Activated naive CD4-positive, alpha-beta T cell treated with anti-CD3 and anti-CD28 coated beads, Interleukin-2, amount 50 U/mL, for 24 hours (primary cell): ENCODE data around the gene NDUFB1.

Experiments
- H3K27ac Mint-ChIP-seq: one replicate; pipeline ENCODE4 v1.8.0; 2021; ENCODE audit warnings: mild to moderate bottlenecking, mixed read lengths
- H3K27me3 Mint-ChIP-seq: one replicate; pipeline ENCODE4 v1.8.0; 2021; ENCODE audit warnings: mixed read lengths
- H3K36me3 Mint-ChIP-seq: one replicate; pipeline ENCODE4 v1.8.0; 2021; ENCODE audit warnings: mixed read lengths
- H3K4me1 Mint-ChIP-seq: one replicate; pipeline ENCODE4 v1.8.0; 2021; ENCODE audit warnings: mixed read lengths
- H3K4me3 Mint-ChIP-seq: one replicate; pipeline ENCODE4 v1.8.0; 2021; ENCODE audit warnings: mild to moderate bottlenecking, mixed read lengths
- H3K9me3 Mint-ChIP-seq: one replicate; pipeline ENCODE4 v1.8.0; 2021; ENCODE audit warnings: mixed read lengths

NDUFB1 gene

DNA sequence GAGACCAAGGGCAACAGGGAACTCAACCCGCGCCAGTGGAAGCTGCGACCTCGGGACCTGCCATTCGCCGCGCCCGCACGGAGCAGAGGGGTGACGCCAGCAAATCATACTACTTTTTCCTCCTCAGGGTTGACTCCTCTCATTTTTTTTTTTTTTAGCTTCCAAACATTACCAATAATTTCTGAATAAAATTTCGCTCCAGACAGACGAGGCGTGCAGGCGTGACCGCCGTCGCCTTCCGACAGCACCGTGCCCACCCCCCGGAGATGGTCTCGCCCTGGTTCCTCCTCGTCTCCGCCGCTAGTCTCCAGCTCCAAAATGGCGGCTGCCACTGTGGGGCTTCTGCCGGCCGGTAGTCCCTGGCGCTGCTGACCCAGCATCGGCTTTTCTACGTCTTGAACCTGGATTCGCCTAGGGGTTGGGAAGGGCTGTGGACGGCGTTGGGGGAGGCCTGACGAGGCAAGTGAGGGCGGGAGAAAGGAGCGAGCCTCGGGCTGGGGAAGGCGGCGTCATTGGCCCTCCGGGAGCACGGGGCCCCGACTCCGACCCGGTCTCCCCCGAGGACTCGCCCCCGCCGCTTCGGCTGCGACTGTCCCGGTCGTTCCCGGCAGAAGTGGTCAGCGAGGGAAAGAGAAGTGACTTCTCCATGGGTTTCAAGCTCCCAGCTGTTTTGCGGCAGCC is at the start of gene NDUFB1, which contains the start of gene CPSF2:
TSS of gene NDUFB1 (minus strand) at position 37 of the 681 bp plus-strand sequence. CDS start 4,069 bp downstream, outside the sequence.
TSS of gene CPSF2 (plus strand) at position 300 of the 681 bp plus-strand sequence. CDS start 9,016 bp downstream, outside the sequence.
- Mint-ChIP-seq H3K4me3 (peak within 1 kb of the TSS; percentile 97), H3K36me3 (peaks cover 12% of the 10 kb centered on the region), H3K4me1 (peaks cover 55% of the 10 kb centered on the region), H3K9me3 (no peaks in the 10 kb centered on the region), H3K27ac (peak within 1 kb of the TSS; percentile 100), H3K27me3 (no peaks in the 10 kb centered on the region)

DNA sequence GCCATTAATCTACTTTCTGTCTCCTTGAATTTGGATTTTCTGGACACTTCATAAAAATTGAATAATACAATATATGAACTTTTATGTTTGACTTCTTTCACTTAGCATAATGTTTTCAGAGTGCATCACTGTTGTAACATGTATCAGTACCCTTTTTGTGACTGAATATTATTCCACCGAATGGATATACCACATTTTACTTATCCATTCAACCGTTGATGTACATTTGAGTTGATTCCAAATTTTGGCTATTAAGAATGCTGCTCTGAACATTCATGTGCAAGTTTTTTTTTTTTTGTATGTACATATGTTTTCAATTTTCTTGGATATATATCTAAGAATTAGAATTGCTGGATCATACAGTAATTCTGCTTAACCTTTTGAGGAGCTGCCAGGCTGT is 43.5 kb upstream of the NDUFB1 start:
- Mint-ChIP-seq H3K36me3 (peaks cover 35% of the 10 kb centered on the region), H3K27ac (no peak overlapping the region), H3K4me3 (no peak overlapping the region)

DNA sequence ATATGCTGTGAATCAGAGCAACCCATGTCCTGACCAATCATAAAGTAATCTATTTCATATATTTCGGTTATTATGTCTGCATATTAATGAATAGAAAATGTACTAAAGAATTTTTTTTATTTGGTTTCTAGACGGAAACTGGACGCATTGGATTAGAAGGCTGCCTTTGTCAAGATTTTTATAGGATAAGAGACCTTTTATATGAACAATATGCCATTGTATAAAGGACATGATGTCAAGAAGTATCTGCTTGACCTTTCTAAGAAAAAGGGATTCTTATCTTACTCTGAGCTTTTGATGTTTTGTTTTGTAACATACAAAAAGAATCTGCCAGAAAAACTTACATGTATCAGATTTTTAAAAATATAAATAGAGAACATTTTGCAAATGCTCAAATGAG is 40.0 kb upstream of the NDUFB1 start:
- H3K27me3 Mint-ChIP-seq, result no peaks in the 10 kb centered on the region
- H3K4me1 Mint-ChIP-seq, result peaks cover 6% of the 10 kb centered on the region
- no peak overlapping the region for H3K4me3 Mint-ChIP-seq
- H3K36me3 Mint-ChIP-seq, result peaks cover 41% of the 10 kb centered on the region
- no peak overlapping the region for H3K27ac Mint-ChIP-seq
- H3K9me3 Mint-ChIP-seq, result no peaks in the 10 kb centered on the region

More for the DNA sequence above, 43.5 kb upstream of the NDUFB1 start:
- Mint-ChIP-seq H3K9me3 (no peaks in the 10 kb centered on the region), H3K27me3 (no peaks in the 10 kb centered on the region), H3K4me1 (no peaks in the 10 kb centered on the region)

DNA sequence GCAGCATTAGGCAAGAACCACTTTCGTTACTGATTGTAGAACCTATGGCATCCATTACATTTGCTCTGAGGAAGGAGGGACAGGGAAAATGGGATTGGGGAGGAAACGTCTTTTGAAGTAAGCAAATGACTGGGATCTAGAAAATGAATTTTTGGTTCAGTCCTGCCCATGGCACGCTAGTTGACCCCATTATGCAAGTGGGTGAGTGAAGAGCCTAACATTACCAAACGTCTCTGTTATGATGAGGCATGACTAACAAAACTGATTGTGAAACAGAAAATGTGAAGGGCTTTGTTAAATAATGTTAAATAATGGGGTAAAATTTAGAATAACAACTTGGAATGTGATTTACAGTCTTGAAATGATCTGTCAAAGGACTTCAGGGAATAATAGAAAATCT is 39.1 kb upstream of the NDUFB1 start:
- Mint-ChIP-seq H3K4me3 (no peak overlapping the region), H3K9me3 (no peaks in the 10 kb centered on the region)

DNA sequence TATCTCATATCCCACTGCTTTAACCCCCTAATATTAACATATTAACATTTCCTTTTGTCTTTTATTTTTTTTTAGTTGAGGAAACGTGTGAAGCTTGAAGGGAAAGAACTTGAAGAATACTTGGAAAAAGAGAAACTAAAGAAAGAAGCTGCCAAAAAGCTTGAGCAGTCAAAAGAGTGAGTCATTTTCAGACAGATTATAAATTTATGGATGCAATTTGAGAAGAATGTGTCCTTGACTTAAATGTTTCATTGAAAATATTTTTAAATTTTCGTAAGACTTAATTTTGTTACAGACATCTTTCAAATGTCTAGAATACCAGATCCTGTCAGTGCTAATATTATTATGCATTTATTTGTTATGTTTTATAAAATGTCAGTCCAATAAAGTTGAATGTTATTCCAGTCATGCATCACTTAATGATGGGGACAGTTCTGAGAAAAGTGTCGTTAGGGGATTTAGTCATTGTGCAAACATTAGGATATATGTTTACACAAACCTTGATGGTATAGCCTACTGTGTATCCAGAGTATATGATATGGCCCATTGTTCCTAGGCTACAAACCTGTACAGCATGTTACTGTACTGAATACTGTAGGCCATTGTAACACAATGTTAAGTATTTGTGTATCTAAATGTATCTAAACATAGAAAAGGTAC is 32.9 kb upstream of the NDUFB1 start:
- Mint-ChIP-seq H3K4me1 (peaks cover 9% of the 10 kb centered on the region), H3K27me3 (no peaks in the 10 kb centered on the region), H3K36me3 (peaks cover 30% of the 10 kb centered on the region), H3K9me3 (no peaks in the 10 kb centered on the region), H3K4me3 (no peak overlapping the region), H3K27ac (no peak overlapping the region)

More for the DNA sequence above, 39.1 kb upstream of the NDUFB1 start:
- Mint-ChIP-seq H3K36me3 (peaks cover 41% of the 10 kb centered on the region), H3K4me1 (peaks cover 6% of the 10 kb centered on the region), H3K27ac (no peak overlapping the region), H3K27me3 (no peaks in the 10 kb centered on the region)

DNA sequence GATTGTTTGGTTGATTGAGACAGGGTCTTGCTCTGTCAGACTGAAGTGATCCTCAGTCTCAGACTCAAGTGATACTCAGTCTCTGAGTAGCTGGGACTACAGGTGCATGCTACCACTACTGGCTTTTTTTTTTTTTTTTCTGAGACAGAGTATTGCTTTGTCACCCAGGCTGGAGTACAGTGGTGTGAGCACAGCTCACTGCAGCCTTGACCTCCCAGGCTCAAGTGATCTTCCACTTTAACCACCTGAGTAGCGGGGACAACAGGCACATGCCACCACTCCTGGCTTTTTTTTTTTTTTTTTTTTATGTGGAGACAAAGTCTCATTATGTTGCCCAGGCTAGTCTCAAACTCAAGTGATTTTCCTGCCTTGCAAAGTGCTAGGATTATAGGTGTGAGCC is 32.1 kb upstream of the NDUFB1 start:
- H3K36me3 Mint-ChIP-seq, result peaks cover 30% of the 10 kb centered on the region
- no peak overlapping the region for H3K4me3 Mint-ChIP-seq
- H3K4me1 Mint-ChIP-seq, result peaks cover 9% of the 10 kb centered on the region
- no peak overlapping the region for H3K27ac Mint-ChIP-seq
- H3K9me3 Mint-ChIP-seq, result no peaks in the 10 kb centered on the region
- no peaks in the 10 kb centered on the region for H3K27me3 Mint-ChIP-seq

DNA sequence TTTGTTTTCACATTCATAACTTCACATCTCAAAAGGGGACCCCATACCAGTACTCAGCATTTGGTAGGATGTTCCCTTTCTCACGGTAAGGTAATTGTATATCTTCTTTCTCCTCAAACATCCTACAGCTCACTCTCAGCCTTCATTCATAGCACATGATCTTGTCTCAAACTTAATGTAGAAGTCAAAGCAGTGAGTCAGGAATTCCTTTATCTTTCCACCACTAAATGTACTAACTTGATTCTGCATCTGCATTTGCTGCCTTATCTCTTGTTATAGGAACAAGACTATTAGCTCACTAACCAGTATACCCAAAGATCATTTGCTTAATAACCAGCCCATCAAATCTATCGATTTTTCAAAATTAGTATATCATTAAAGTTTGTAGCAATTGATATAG is 23.2 kb upstream of the NDUFB1 start:
- H3K4me3 Mint-ChIP-seq, result no peak overlapping the region
- H3K9me3 Mint-ChIP-seq, result no peaks in the 10 kb centered on the region
- H3K4me1 Mint-ChIP-seq, result peaks cover 18% of the 10 kb centered on the region
- H3K27ac Mint-ChIP-seq, result peak overlapping the region; percentile 0
- no peaks in the 10 kb centered on the region for H3K27me3 Mint-ChIP-seq
- peaks cover 31% of the 10 kb centered on the region for H3K36me3 Mint-ChIP-seq

DNA sequence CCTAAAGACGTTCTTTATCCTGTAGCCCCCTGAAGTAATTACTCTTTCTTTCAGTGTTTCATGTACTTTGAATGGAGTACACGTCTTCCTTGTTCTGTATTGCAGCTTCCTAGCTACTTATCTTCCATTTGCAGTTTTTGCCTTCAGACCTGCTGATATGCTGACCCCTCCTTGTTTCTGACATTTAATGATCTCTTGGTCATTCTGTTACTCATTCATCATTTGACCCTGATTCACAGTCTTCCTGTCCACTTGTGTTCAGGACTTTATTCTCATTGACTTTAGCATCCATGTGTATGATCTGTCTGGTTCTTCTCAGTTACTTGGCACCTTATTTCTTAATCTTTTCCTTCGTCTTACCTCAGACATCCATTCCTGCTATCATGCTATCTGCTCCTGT is 22.5 kb upstream of the NDUFB1 start:
- Mint-ChIP-seq H3K27ac (no peak overlapping the region), H3K4me1 (peaks cover 18% of the 10 kb centered on the region)

DNA sequence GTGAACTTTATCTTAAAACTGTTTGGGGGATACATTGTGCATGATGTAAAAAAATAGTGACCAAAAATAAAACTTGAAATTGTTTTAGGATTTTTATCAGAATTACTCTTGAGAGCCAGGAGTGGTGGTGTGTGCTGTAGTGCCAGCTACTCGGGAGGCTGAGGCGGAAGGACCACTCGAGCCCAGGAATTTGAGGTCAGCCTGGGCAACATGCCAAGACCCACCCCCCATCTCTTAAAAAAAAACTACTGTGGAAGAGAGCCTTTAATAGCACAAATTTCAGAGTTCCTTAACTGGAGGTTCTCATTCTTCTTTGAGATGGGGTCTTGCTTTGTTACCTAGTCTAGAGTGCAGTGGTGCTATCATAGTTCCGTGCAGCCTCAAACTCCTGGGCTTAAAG is 21.8 kb upstream of the NDUFB1 start:
- H3K27me3 Mint-ChIP-seq, result no peaks in the 10 kb centered on the region
- H3K36me3 Mint-ChIP-seq, result peaks cover 31% of the 10 kb centered on the region
- no peaks in the 10 kb centered on the region for H3K9me3 Mint-ChIP-seq
- peaks cover 18% of the 10 kb centered on the region for H3K4me1 Mint-ChIP-seq
- H3K4me3 Mint-ChIP-seq, result no peak overlapping the region
- no peak overlapping the region for H3K27ac Mint-ChIP-seq

More for the DNA sequence above, 22.5 kb upstream of the NDUFB1 start:
- H3K27me3 Mint-ChIP-seq, result no peaks in the 10 kb centered on the region
- H3K36me3 Mint-ChIP-seq, result peaks cover 31% of the 10 kb centered on the region
- H3K4me3 Mint-ChIP-seq, result no peak overlapping the region
- H3K9me3 Mint-ChIP-seq, result no peaks in the 10 kb centered on the region

DNA sequence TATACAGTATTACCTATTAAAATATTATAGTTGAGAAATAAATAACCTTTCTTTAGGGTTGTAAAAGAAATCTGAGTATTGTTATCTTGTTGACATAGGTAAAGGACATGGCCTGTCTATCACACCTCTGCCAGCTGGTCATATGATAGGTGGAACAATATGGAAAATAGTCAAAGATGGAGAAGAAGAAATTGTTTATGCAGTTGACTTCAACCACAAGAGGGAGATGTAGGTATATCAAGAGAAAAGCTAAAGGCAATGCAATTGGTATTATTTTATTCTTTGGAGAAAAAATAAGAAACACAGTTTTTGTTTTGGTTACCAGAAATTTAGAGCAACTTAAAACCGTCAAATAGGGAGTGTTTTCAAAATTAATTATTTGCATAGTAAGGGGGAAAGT is 13.8 kb upstream of the NDUFB1 start:
- Mint-ChIP-seq H3K4me3 (no peak overlapping the region), H3K9me3 (no peaks in the 10 kb centered on the region), H3K36me3 (peaks cover 13% of the 10 kb centered on the region), H3K4me1 (peaks cover under 1% of the 10 kb centered on the region), H3K27me3 (no peaks in the 10 kb centered on the region), H3K27ac (no peak overlapping the region)

DNA sequence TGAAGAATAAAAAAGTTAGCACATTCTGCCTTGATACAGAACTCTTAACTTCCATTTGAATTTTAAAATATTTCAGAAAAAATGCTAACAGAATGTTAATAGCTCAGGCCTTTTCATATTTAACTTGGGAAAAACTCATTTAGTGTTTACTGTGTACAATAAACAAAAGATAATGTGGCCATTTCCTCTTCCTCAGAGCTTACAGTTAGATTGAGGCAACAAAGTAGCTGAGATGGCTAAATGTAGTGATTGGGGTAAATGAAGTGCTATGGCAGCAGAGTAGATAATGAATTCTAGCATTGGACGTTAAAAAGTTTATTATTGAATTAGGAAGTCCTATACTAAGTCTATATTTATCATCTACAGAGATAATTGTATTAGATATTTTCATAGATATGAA is 12.9 kb upstream of the NDUFB1 start:
- H3K36me3 Mint-ChIP-seq, result peaks cover 13% of the 10 kb centered on the region
- no peak overlapping the region for H3K4me3 Mint-ChIP-seq
- no peak overlapping the region for H3K27ac Mint-ChIP-seq
- peaks cover 5% of the 10 kb centered on the region for H3K4me1 Mint-ChIP-seq
- no peaks in the 10 kb centered on the region for H3K9me3 Mint-ChIP-seq
- no peaks in the 10 kb centered on the region for H3K27me3 Mint-ChIP-seq

DNA sequence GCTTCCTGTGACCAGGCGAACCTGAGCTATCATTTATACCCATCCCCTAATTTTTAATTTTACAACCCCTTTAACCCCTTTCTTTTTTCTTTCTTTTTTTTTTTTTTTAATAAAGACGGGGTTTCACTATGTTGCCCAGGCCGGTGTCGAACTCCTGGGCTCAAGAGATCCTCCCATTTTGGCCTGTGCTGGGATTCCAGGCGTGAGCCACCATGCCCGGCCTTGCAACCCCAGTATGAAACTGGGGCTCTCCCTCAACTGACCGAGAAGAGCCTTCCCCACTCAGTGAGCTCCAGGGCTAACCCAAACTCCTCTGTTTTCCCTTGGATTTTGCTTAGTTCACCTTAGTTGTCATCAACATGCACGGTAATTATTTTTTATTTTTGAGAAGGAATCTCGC is 1.3 kb upstream of the NDUFB1 start:
- Mint-ChIP-seq H3K27me3 (no peaks in the 10 kb centered on the region), H3K4me3 (peak overlapping the region; percentile 97), H3K4me1 (peaks cover 60% of the 10 kb centered on the region), H3K27ac (peak overlapping the region; percentile 100), H3K36me3 (peaks cover 12% of the 10 kb centered on the region), H3K9me3 (no peaks in the 10 kb centered on the region)

DNA sequence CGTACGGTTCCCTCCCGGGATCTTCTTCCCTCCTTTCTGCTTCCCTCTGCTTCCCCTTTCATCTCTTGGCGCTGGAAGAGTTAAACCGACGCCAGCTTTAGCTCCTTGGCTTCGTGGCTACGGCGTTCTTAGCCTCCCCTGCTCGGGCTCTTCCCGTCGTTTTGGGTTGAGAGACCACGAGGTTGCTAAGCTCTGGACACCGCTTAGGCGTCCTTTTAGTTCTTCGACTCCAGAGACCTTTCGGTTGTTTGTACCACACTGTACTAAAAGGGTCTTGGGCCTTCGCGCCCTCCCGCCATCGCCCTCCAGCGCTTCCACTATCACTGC is 808 bp upstream of the NDUFB1 start:
- H3K4me3 Mint-ChIP-seq, result peak overlapping the region; percentile 97
- peaks cover 12% of the 10 kb centered on the region for H3K36me3 Mint-ChIP-seq
- H3K4me1 Mint-ChIP-seq, result peaks cover 58% of the 10 kb centered on the region
- H3K9me3 Mint-ChIP-seq, result no peaks in the 10 kb centered on the region
- no peaks in the 10 kb centered on the region for H3K27me3 Mint-ChIP-seq
- H3K27ac Mint-ChIP-seq, result peak overlapping the region; percentile 100

DNA sequence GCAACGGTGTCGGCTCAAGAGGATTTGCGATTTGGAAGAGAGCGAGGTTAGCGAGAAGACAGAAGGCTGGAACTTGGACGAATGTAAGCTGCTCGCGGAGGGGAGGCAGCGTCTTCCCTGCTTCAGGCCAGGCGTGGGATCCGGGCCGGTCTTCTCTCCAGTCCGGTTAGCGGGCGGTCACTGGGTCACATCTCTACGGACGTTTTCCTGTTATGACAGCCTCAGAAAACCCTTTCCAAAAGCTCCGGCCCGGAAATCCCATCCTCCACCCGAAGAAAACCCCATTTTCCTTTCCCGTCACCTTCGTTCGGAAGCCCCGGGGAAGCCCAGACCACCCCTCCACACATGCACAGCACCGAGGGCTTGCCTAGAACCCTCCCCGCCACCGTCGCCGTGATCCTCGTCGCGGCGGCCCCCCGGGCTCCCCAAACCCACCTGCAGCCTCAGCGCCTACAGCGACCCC is 268 bp downstream of the NDUFB1 start:
- no peaks in the 10 kb centered on the region for H3K27me3 Mint-ChIP-seq
- H3K4me3 Mint-ChIP-seq, result peak overlapping the region; percentile 97
- peaks cover 56% of the 10 kb centered on the region for H3K4me1 Mint-ChIP-seq
- H3K9me3 Mint-ChIP-seq, result no peaks in the 10 kb centered on the region
- peak overlapping the region; percentile 99 for H3K27ac Mint-ChIP-seq
- peaks cover 13% of the 10 kb centered on the region for H3K36me3 Mint-ChIP-seq

DNA sequence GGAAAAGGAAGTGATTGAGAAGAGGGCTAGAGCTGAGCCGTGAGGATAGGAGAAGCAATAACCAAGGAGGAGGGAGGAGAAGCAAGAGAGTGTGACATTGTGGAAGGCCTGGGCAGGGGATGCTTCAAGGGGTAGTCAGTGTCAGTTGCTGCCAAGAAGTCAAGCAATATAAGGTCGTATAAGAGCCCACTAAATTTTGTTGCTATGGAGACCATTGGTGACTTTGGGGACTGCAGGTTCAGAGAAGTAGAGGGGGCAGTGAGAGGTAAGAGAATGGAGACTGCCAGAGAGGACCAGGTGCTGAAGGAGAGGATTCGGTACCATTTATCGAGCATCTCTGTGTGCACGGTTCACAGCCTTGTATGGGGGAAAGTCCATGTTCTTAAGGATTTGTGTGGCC is 12.0 kb downstream of the NDUFB1 start:
- H3K36me3 Mint-ChIP-seq, result no peaks in the 10 kb centered on the region
- peaks cover 46% of the 10 kb centered on the region for H3K4me1 Mint-ChIP-seq
- no peak overlapping the region for H3K27ac Mint-ChIP-seq
- H3K27me3 Mint-ChIP-seq, result no peaks in the 10 kb centered on the region
- H3K4me3 Mint-ChIP-seq, result no peak overlapping the region
- H3K9me3 Mint-ChIP-seq, result no peaks in the 10 kb centered on the region
